Fibroblast of lung (primary cell): ENCODE measurements around the gene F11. TPM values are rescaled to one million over a fixed set of nuclear protein-coding genes. Genes with fewer than 3 reads are reported as not detected.
"Not testable (repeated sequence)": the region's sequence is repeated elsewhere in the genome, so short reads cannot be mapped to it uniquely, and the experiment has no call there.

Source experiments
- DNase-seq, 2 donors: peaks; one replicate each; pipeline versions ENCODE4 v3.0.0 to v3.0.0-alpha.2; 2010; ENCODE audit warnings: low read depth in 2 of 2
- H2AFZ ChIP-seq: 2 replicates; pipeline ENCODE4 v1.5.1; 2012; ENCODE audit warnings: low read length, control low read depth, inconsistent platforms
- H3K27ac ChIP-seq: 2 replicates; pipeline ENCODE4 v1.5.1; 2011; ENCODE audit warnings: low read length, control low read depth; ENCODE audit not compliant: insufficient read depth
- H3K27me3 ChIP-seq: 2 replicates; pipeline ENCODE4 v1.5.1; 2011; ENCODE audit warnings: mild to moderate bottlenecking, low read length; ENCODE audit not compliant: control insufficient read depth, insufficient read depth
- H3K36me3 ChIP-seq: 2 replicates; pipeline ENCODE4 v1.5.1; 2011; ENCODE audit warnings: low read length; ENCODE audit not compliant: control insufficient read depth, insufficient read depth
- H3K4me1 ChIP-seq: 2 replicates; pipeline ENCODE4 v1.5.1; 2011; ENCODE audit warnings: low read length; ENCODE audit not compliant: control insufficient read depth, insufficient read depth; ENCODE audit errors: extremely low read depth
- H3K4me2 ChIP-seq: 2 replicates; pipeline ENCODE4 v1.5.1; 2011; ENCODE audit warnings: low read length, control low read depth; ENCODE audit not compliant: insufficient read depth; ENCODE audit errors: extremely low read depth
- H3K4me3 ChIP-seq, 4 experiments: fragments of 200-600 bp in 1 of 4; sonication (generic) in 1 of 4; replicated peaks in 1 of 4; 2 replicates each; pipeline ENCODE4 v1.5.1; 2011 to 2016; ENCODE audit warnings: low read length in 4 of 4, low read depth in 3 of 4, mild to moderate bottlenecking in 3 of 4, control low read depth in 2 of 4, inconsistent platforms in 1 of 4, mixed read lengths in 1 of 4; ENCODE audit not compliant: insufficient read depth in 1 of 4; ENCODE audit errors: control extremely low read depth in 1 of 4
- H3K79me2 ChIP-seq: 2 replicates; pipeline ENCODE4 v1.5.1; 2012; ENCODE audit warnings: mild to moderate bottlenecking, low read length, inconsistent platforms; ENCODE audit not compliant: control insufficient read depth, insufficient read depth
- H3K9ac ChIP-seq: 2 replicates; pipeline ENCODE4 v1.5.1; 2011; ENCODE audit warnings: mild to moderate bottlenecking, low read length, control low read depth; ENCODE audit not compliant: insufficient read depth
- H3K9me3 ChIP-seq: 2 replicates; pipeline ENCODE4 v1.5.1; 2012; ENCODE audit warnings: low read depth, low read length; ENCODE audit not compliant: control insufficient read depth, insufficient read depth
- H4K20me1 ChIP-seq: 2 replicates; pipeline ENCODE4 v1.5.1; 2011; ENCODE audit warnings: low read length; ENCODE audit not compliant: control insufficient read depth, insufficient read depth; ENCODE audit errors: extremely low read depth
- EZH2 ChIP-seq: IDR thresholded peaks from 2 replicates; pipeline ENCODE4 v1.5.1; 2012; ENCODE audit warnings: low read length, control low read depth, mild to moderate bottlenecking; ENCODE audit errors: missing control alignments
- polyA plus RNA-seq, 2 donors: library from polyadenylated mRNA; depleted of rRNA in 1 of 2; stranded (reverse) in 1 of 2; unstranded in 1 of 2; fragments of >200 nt; gene quantifications; 2 replicates each; pipeline ENCODE4 v1.2.1, GENCODE V29; 2011 to 2012; ENCODE audit warnings: missing spikeins in 1 of 2
- total RNA-seq: library from RNA; depleted of rRNA; stranded (reverse); fragments of >200 nt; gene quantifications from 2 replicates; pipeline ENCODE4 v1.2.1, GENCODE V29; 2014
- TF ChIP-seq, protein P1 (sequence below), 2 donors: IDR thresholded peaks in 1 of 2; conservative IDR thresholded peaks in 1 of 2; 1 replicate in 1 of 2; 2 replicates in 1 of 2; pipeline ENCODE4 v1.5.1; 2011 to 2012; ENCODE audit warnings: low read length in 2 of 2, control low read depth in 1 of 2, inconsistent platforms in 1 of 2, low read depth in 1 of 2, mild to moderate bottlenecking in 1 of 2

F11 gene
- total and polyA plus RNA-seq, 2 donors (not counting 1 experiment from before 2014, with no cell fraction given), result not detected

DNA sequence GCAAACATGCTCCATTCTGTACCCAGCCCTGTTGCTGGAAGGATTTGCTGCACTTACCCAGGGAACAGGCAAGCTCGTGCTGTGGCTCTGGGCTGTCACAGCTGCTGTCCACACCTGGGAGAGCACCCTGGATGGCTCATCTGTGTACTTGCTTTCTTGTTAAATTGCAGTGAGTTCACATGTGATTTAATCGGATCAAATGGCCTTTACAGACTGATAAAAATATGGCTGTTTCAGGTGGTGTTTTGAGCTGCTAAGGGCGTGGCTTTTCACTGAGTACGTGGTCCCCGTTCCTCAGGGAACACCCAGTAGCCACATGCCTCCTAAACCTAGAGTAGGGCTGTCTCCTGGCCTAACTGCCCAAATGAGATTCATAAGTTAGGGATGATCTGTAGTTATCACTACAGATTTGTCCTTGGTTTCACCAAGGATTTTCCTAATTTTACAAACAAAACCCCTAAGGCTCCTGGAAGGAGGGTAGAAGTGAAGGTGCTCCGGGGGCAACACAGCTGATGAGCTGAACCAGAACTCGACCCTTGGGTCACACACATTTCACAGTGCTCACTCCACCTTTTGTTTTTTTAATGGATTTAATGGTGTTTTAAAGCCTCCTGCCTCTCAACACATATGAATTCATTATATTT, 25.0 kb upstream of the F11 start:
- no peak for DNase-seq
- TF ChIP-seq, protein P1, sequence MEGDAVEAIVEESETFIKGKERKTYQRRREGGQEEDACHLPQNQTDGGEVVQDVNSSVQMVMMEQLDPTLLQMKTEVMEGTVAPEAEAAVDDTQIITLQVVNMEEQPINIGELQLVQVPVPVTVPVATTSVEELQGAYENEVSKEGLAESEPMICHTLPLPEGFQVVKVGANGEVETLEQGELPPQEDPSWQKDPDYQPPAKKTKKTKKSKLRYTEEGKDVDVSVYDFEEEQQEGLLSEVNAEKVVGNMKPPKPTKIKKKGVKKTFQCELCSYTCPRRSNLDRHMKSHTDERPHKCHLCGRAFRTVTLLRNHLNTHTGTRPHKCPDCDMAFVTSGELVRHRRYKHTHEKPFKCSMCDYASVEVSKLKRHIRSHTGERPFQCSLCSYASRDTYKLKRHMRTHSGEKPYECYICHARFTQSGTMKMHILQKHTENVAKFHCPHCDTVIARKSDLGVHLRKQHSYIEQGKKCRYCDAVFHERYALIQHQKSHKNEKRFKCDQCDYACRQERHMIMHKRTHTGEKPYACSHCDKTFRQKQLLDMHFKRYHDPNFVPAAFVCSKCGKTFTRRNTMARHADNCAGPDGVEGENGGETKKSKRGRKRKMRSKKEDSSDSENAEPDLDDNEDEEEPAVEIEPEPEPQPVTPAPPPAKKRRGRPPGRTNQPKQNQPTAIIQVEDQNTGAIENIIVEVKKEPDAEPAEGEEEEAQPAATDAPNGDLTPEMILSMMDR (conservative IDR thresholded peaks at IDR 0.05 in 1 of 2, IDR thresholded peaks at IDR 0.05 in 1 of 2; ENCODE audit: low read depth in 1 of 2, low read length in 2 of 2), result no peak
- TF ChIP-seq EZH2, result no peak
- H3K4me2 ChIP-seq, result no peak overlapping the region

DNA sequence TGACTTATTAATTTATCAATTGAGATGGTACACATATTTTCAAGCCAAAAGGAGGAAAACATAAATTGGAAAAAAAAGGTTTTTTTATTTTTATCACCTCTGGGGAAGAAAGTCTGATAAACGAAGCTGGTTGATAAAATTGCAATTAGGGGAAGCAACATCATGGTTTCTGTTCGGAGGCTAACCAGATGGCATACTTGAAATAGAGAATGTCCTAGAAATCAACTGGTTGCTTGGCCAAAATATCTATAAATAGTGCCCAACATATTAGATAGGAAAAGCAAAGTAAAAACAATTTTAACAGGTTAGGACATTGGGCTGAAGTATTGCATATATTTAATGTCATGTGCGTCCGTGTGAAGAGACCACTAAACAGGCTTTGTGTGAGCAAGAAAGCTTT, 24.4 kb upstream of the F11 start:
- TF ChIP-seq, protein P1 (conservative IDR thresholded peaks at IDR 0.05 in 1 of 2, IDR thresholded peaks at IDR 0.05 in 1 of 2; ENCODE audit: low read depth in 1 of 2, low read length in 2 of 2), result no peak
- no peak for TF ChIP-seq EZH2
- no peak overlapping the region for H2AFZ ChIP-seq

More for the DNA sequence above, 25.0 kb upstream of the F11 start:
- no peaks in the 10 kb centered on the region for H3K36me3 ChIP-seq
- H3K4me1 ChIP-seq, result no peaks in the 10 kb centered on the region
- H3K4me3 ChIP-seq, result no peak overlapping the region
- H4K20me1 ChIP-seq, result no peaks in the 10 kb centered on the region
- no peak overlapping the region for H3K27ac ChIP-seq
- H3K9me3 ChIP-seq, result no peaks in the 10 kb centered on the region
- no peaks in the 10 kb centered on the region for H3K27me3 ChIP-seq
- no peak overlapping the region for H3K9ac ChIP-seq
- no peaks in the 10 kb centered on the region for H3K79me2 ChIP-seq
- no peak overlapping the region for H2AFZ ChIP-seq

DNA sequence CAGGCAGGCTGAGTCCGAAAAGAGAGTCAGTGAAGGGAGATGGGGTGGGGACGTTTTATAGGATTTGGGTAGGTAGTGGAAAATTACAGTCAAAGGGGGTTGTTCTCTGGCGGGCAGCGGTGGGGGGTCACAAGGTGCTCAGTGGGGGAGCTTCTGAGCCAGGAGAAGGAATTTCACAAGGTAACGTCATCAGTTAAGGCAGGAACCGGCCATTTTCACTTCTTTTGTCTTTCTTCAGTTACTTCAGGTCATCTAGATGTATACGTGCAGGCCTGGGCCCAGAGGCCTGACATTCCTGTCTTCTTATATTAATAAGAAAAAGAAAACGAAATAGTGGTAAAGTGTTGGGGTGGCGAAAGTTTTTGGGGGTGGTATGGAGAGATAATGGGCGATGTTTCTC, 24.0 kb upstream of the F11 start:
- H3K79me2 ChIP-seq, H3K4me3 ChIP-seq, H3K9ac ChIP-seq, H3K27ac ChIP-seq, DNase-seq, H3K9me3 ChIP-seq, H3K36me3 ChIP-seq, H3K4me1 ChIP-seq, H4K20me1 ChIP-seq, H2AFZ ChIP-seq, H3K4me2 ChIP-seq, H3K27me3 ChIP-seq: not testable (repeated sequence)

More for the DNA sequence above, 24.4 kb upstream of the F11 start:
- Histone ChIP-seq H3K4me3 (no peak overlapping the region), H3K9me3 (no peaks in the 10 kb centered on the region), H3K9ac (no peak overlapping the region), H3K27me3 (no peaks in the 10 kb centered on the region), H3K36me3 (no peaks in the 10 kb centered on the region), H4K20me1 (no peaks in the 10 kb centered on the region), H3K4me1 (no peaks in the 10 kb centered on the region), H3K79me2 (no peaks in the 10 kb centered on the region), H3K27ac (no peak overlapping the region), H3K4me2 (no peak overlapping the region)
- DNase-seq, result no peak
